Measurements from ENCODE around the gene ELFN1.

The ELFN1 gene

GRCh38 chr7:1675673-1676549 is 5.8 kb downstream of the ELFN1 start:
- H3K4me3 ChIP-seq (ENCODE audit: low read depth, low read length), result no peak overlapping the region
- no peak for TF ChIP-seq CTCF (IDR thresholded peaks at IDR 0.05; ENCODE audit: insufficient read depth, low read depth, low read length, missing control alignments)
- no peak for DNase-seq (ENCODE audit: low read depth)

- no peak for TF ChIP-seq CTCF (IDR thresholded peaks at IDR 0.05; ENCODE audit: insufficient read depth, low read depth, low read length, missing control alignments)
- no peak for DNase-seq (ENCODE audit: low read depth)
Observed at GRCh38 chr7:1676550-1677078, 6.5 kb downstream of the ELFN1 start.

GRCh38 chr7:1677206-1678080 is 7.4 kb downstream of the ELFN1 start:
- DNase-seq (ENCODE audit: low read depth), result no peak
- no peak for TF ChIP-seq CTCF (IDR thresholded peaks at IDR 0.05; ENCODE audit: insufficient read depth, low read depth, low read length, missing control alignments)
- H3K4me3 ChIP-seq (ENCODE audit: low read depth, low read length), result no peak overlapping the region

More at GRCh38 chr7:1676550-1677078, 6.5 kb downstream of the ELFN1 start:
- no peak overlapping the region for H3K4me3 ChIP-seq (ENCODE audit: low read depth, low read length)

GRCh38 chr7:1678081-1678543 is 8.0 kb downstream of the ELFN1 start:
- TF ChIP-seq CTCF (IDR thresholded peaks at IDR 0.05; ENCODE audit: insufficient read depth, low read depth, low read length, missing control alignments), result no peak
- DNase-seq (ENCODE audit: low read depth), result no peak
- no peak overlapping the region for H3K4me3 ChIP-seq (ENCODE audit: low read depth, low read length)

- DNase-seq (ENCODE audit: low read depth), result no peak
- no peak for TF ChIP-seq CTCF (IDR thresholded peaks at IDR 0.05; ENCODE audit: insufficient read depth, low read depth, low read length, missing control alignments)
- H3K4me3 ChIP-seq (ENCODE audit: low read depth, low read length), result no peak overlapping the region
Observed at GRCh38 chr7:1678571-1679325, 8.7 kb downstream of the ELFN1 start.

- TF ChIP-seq CTCF (IDR thresholded peaks at IDR 0.05; ENCODE audit: insufficient read depth, low read depth, low read length, missing control alignments), result no peak
- no peak overlapping the region for H3K4me3 ChIP-seq (ENCODE audit: low read depth, low read length)
- no peak for DNase-seq (ENCODE audit: low read depth)
Observed at GRCh38 chr7:1679326-1679965, 9.4 kb downstream of the ELFN1 start.

All from GM12865 (cell line).